ENCODE results near the gene PRXL2C.
A peak's percentile ranks its signal among the peaks of the same experiment; 100 is the strongest.
"Not testable (repeated sequence)": the region's sequence is repeated elsewhere in the genome, so short reads cannot be mapped to it uniquely, and the experiment has no call there.

Gene PRXL2C

GRCh38 chr9:96644137-96644536, 11.0 kb downstream of the PRXL2C start:
- TF ChIP-seq ISL1 (CRISPR knock-in tag; IDR thresholded peaks at IDR 0.05) = no peak
- TF ChIP-seq GLIS3 (CRISPR knock-in tag; IDR thresholded peaks at IDR 0.05) = no peak
- TF ChIP-seq TOX (CRISPR knock-in tag; IDR thresholded peaks at IDR 0.05; ENCODE audit: borderline replicate concordance) = no peak
- TF ChIP-seq ZNF70 (CRISPR knock-in tag; IDR thresholded peaks at IDR 0.05) = no peak
- TF ChIP-seq PPARA (CRISPR knock-in tag; IDR thresholded peaks at IDR 0.05; ENCODE audit: borderline replicate concordance) = no peak
- no peak for TF ChIP-seq ZFP30 (CRISPR knock-in tag; IDR thresholded peaks at IDR 0.05)
- TF ChIP-seq OSR1 (CRISPR knock-in tag; IDR thresholded peaks at IDR 0.05) = no peak
- TF ChIP-seq ESRRG (CRISPR knock-in tag; IDR thresholded peaks at IDR 0.05) = no peak
- TF ChIP-seq CSRNP3 (CRISPR knock-in tag; IDR thresholded peaks at IDR 0.05) = no peak
- TF ChIP-seq ARNTL (CRISPR knock-in tag; IDR thresholded peaks at IDR 0.05; ENCODE audit: borderline replicate concordance, low read depth) = no peak
- no peak for TF ChIP-seq PATZ1 (CRISPR knock-in tag; IDR thresholded peaks at IDR 0.05; ENCODE audit: borderline replicate concordance)
- TF ChIP-seq RARB (CRISPR knock-in tag; IDR thresholded peaks at IDR 0.05) = no peak
- no peak for ATAC-seq

GRCh38 chr9:96641514-96641913, 13.6 kb downstream of the PRXL2C start:
- ATAC-seq = peak; percentile 15; the same call in 1 of the 3 replicates
- TF ChIP-seq ZNF70 (CRISPR knock-in tag; IDR thresholded peaks at IDR 0.05) (peak; percentile 37; the same call in 1 of the 2 replicates), BACH2 (CRISPR knock-in tag; IDR thresholded peaks at IDR 0.05; ENCODE audit: borderline replicate concordance) (no peak)

- ATAC-seq = no peak; the same call in 2 of the 3 replicates
- TF ChIP-seq BACH2 (CRISPR knock-in tag; IDR thresholded peaks at IDR 0.05; ENCODE audit: borderline replicate concordance) (no peak), GLIS3 (CRISPR knock-in tag; IDR thresholded peaks at IDR 0.05) (no peak), TCF4 (CRISPR knock-in tag; IDR thresholded peaks at IDR 0.05; ENCODE audit: borderline replicate concordance) (no peak), ESRRG (CRISPR knock-in tag; IDR thresholded peaks at IDR 0.05) (no peak), OSR1 (CRISPR knock-in tag; IDR thresholded peaks at IDR 0.05) (no peak), ZNF70 (CRISPR knock-in tag; IDR thresholded peaks at IDR 0.05) (no peak), CREB5 (CRISPR knock-in tag; IDR thresholded peaks at IDR 0.05; ENCODE audit: low read depth) (no peak), ZNF8 (CRISPR knock-in tag; IDR thresholded peaks at IDR 0.05) (no peak)
These were observed 16.3 kb downstream of the PRXL2C start for GRCh38 chr9:96638606-96639364.

- TF ChIP-seq TSHZ2 (CRISPR knock-in tag; IDR thresholded peaks at IDR 0.05) = no peak
- no peak for TF ChIP-seq TOX (CRISPR knock-in tag; IDR thresholded peaks at IDR 0.05; ENCODE audit: borderline replicate concordance)
- TF ChIP-seq GLIS3 (CRISPR knock-in tag; IDR thresholded peaks at IDR 0.05) = no peak
- TF ChIP-seq CSDC2 (CRISPR knock-in tag; IDR thresholded peaks at IDR 0.05) = no peak
- no peak for TF ChIP-seq CSRNP3 (CRISPR knock-in tag; IDR thresholded peaks at IDR 0.05)
- ATAC-seq = no peak
These were observed 18.7 kb downstream of the PRXL2C start for GRCh38 chr9:96636368-96636767.

GRCh38 chr9:96633579-96633978, 21.5 kb downstream of the PRXL2C start:
- ATAC-seq = not testable (repeated sequence)
